Stimulated activated CD8-positive, alpha-beta memory T cell treated with anti-CD3 and anti-CD28 coated beads, Interleukin-7, amount 100 ng/mL, for 24 hours (primary cell): ENCODE measurements around the gene KMT2C.

ENCODE experiments used
- DNase-seq: peaks from one replicate; pipeline ENCODE4 v3.0.0-alpha.2; 2020; ENCODE audit warnings: low read depth

The KMT2C gene

DNA sequence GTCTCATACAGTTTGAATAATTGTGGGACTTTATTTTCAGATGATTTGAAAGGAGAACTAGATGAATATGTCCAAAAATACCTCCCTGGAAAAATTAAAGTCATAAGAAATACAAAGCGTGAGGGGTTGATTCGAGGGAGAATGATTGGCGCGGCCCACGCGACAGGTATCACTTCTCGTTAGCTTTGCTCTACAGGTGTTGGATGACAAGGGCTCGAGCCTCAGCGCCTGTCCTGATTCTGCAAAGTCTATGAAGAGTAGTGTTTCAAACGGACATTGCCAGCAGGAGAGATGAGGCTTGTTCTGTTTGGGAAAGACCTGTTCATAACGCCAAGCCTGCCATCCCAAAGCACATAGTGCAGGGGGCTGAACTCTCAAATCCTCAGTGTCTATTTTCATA lies 330.6 kb downstream of the KMT2C start:
- DNase-seq, result no peak

DNA sequence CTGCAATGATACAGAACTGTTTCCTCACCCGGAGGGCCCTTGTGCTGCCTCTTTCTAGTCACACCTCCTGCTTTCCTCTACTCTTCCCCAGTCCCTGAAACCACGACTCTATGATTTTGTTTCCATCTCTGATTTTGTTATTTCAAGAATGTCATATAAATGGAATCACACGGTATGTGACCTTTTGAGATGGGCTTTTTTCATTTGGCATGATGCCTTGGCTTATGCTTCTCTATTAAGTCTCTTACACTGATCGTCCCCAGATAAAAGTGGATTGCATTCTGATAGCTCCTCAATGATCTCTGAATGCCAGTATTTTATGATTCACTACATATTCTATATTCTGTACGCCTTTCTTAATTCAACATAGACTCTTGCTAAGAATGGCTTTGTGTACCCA lies 332.1 kb downstream of the KMT2C start:
- DNase-seq, result no peak

DNA sequence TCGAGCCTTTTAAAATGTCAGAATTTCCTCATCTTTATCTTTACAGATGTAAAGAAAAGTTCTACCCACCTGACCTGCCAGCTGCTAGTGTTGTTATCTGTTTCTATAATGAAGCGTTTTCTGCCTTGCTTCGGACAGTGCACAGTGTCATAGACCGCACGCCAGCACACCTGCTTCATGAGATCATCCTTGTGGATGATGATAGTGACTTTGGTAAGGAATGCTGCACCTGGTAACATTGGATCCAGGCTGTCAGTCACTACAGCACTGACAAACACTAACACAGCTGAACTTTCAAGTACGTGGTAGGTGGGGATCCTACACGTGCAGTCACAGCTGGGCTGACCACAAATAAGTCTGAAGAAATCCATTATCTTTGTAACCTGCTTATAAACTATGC lies 332.7 kb downstream of the KMT2C start:
- DNase-seq, result no peak

DNA sequence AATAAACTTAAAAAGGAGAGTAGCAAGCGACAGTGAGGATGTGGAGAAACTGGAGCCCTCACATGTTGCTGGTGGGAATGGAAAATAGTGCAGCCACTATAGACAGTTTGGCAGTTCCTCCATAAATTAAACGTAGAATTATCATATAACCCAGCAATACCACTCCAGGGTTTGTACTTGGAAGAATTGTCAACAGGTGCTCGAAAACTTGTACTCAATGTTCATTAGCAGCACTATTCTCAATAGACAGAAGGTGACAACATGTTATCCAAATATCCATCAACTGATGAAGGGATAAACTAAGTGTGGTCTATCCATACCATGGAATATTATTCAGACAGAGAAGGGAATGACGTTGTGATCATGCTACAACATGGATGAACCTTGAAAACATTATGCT lies 338.5 kb downstream of the KMT2C start:
- DNase-seq, result no peak

- DNase-seq, result no peak
Measured at GRCh38 chr7:152095771-152096170, 340.0 kb downstream of the KMT2C start.

DNA sequence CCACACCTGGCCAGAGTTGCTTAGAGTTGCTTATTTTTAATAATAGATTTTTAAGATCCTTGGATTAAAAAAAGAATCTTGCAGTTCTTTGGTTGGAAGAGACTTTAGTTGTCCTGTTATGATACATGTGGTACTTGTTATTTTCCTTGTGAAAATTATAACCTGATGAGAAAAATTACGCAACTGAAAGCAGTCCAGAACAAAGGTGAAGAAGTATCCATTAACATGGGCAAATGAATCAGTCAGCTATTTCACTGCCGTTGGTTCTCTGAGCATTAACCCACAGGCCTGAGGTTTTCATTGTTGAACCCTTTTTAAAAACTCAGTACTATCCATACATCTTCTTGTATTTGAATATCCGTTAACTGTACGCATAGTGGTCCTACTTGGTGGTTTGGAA lies 342.1 kb downstream of the KMT2C start:
- DNase-seq, result no peak

DNA sequence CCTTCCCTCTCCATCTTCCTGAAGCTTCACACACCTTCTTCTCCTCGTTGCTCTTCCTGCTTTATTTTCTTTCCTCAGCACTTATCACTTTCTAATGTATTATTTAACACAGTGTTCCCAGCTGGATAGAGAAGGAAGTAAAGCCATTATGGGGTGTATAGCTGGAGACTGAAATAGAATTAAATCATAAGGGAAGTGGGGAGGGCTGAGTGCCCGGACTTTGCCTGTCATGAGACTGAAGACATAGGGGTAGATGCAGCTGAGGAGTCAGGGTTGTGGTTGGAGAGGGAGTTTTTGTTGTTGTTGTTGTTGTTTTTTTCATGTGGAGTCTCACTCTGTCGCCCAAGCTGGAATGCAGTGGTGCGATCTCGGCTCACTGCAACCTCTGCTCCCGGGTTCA lies 345.1 kb downstream of the KMT2C start:
- no peak for DNase-seq

DNA sequence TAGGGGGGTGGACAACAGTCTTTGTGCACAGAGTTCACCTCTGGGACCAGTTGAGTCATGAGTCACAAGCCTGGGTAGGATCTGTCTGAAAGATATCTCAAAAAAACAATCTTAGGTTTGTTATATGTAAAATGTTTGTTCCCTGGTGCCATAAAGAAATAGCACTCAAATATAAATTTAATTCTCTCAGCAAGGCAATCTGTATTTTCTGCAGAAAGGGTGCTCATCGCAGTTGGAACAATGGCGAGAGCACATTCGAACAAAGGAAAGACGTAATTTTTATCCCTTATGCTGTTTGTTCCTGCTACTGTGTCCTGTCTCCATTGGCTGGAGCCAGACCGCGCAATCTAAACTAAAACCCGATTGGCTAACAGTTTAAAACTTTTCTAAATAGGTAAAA lies 346.6 kb downstream of the KMT2C start:
- no peak for DNase-seq

DNA sequence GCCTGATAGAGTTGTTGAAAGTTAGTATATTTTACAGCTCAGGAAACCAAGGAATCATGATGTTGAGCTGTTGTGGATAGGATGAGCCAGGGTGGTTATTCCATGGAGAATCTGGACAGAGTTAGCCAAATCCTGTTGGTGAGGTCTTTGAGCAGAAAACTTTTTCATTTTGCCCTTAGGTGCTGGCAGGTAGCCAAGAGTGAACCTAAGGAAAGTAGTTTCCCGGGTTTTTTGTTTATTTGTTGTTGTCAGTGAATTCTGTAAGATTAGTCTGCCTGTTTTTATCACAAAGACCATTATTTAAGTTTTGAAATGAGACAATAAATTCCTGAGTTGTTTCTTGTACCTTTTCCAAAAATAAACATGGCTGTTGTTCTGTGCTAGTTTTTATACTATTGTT lies 349.3 kb downstream of the KMT2C start:
- DNase-seq, result no peak

- no peak for DNase-seq
Measured at GRCh38 chr7:152085131-152085530, 350.7 kb downstream of the KMT2C start.
